Lower leg skin (tissue), 4 donors: Measurements from ENCODE around the gene TSPAN2. TPM values are rescaled to one million over a fixed set of nuclear protein-coding genes. Genes with fewer than 3 reads are reported as not detected.

Experiments used
- DNase-seq, 2 donors: peaks; one replicate each; pipeline ENCODE4 v3.0.0-alpha.2; 2019; ENCODE audit warnings: low spot score in 2 of 2
- H3K4me3 ChIP-seq: fragments of 200-600 bp; sonication (generic); 2 replicates; pipeline ENCODE4 v1.5.1; 2017; ENCODE audit warnings: mild to moderate bottlenecking, low read depth; ENCODE audit not compliant: poor library complexity, severe bottlenecking
- CTCF ChIP-seq, 3 donors: fragments of 450-650 bp; IDR thresholded peaks; one replicate each; pipeline ENCODE4 v1.5.1; 2016; ENCODE audit warnings: antibody characterized with exemption in 3 of 3, mild to moderate bottlenecking in 3 of 3, moderate library complexity in 2 of 3
- POLR2A ChIP-seq, 2 donors: fragments of 450-650 bp; IDR thresholded peaks; one replicate each; pipeline ENCODE4 v1.6.1; 2016 to 2017; ENCODE audit warnings: antibody characterized with exemption in 2 of 2, mild to moderate bottlenecking in 1 of 2, moderate library complexity in 1 of 2
- WGBS, 2 donors: methylation state at CpG; one replicate each; pipeline ENCODE4 v1.1.5; 2018; 5-methylcytosine and 5-hydroxymethylcytosine counted together
- intact Hi-C: fragments of 100-400 bp; cut with DNase I; formaldehyde crosslinking; loops from one replicate; pipeline ENCODE4 v1.15.0; 2023; ENCODE audit warnings: low total_unique reads
- total RNA-seq, 4 donors: library from RNA; depleted of rRNA; stranded (reverse); fragments of >200 nt; gene quantifications; one replicate each; pipeline ENCODE4 v1.1.0, GENCODE V29; 2016

TSPAN2 gene
- total RNA-seq, 4 donors from 2014 or later = 0.46 to 4.5 (median 2.2) TPM

GRCh38 chr1:115057661-115058254 is 31.5 kb downstream of the TSPAN2 start:
- no peak for TF ChIP-seq POLR2A (IDR thresholded peaks at IDR 0.05)
- TF ChIP-seq CTCF (IDR thresholded peaks at IDR 0.05) = no peak
- no peak for DNase-seq
- 55 to 59% methylated on average over 6 of the region's 6 CpGs for WGBS, 2 donors
- intact Hi-C loops = no loop called here
- H3K4me3 ChIP-seq = no peak overlapping the region

GRCh38 chr1:115056395-115056798 is 32.9 kb downstream of the TSPAN2 start:
- WGBS, 2 donors = 51 to 68% methylated on average over 9 of the region's 9 CpGs
- no peak overlapping the region for H3K4me3 ChIP-seq
- DNase-seq = no peak
- TF ChIP-seq POLR2A (IDR thresholded peaks at IDR 0.05) (no peak), CTCF (IDR thresholded peaks at IDR 0.05) (no peak)
- intact Hi-C loops = no loop called here

GRCh38 chr1:115052454-115053083 is 36.7 kb downstream of the TSPAN2 start:
- 43 to 45% methylated on average over 9 of the region's 9 CpGs for WGBS, 2 donors
- intact Hi-C loops = no loop called here
- DNase-seq = peak in 1 of 2 donors; percentile 56
- TF ChIP-seq POLR2A (IDR thresholded peaks at IDR 0.05) (no peak), CTCF (IDR thresholded peaks at IDR 0.05) (peak in 1 of 3 donors; percentile 61)
- no peak overlapping the region for H3K4me3 ChIP-seq

GRCh38 chr1:115051850-115052249 is 37.5 kb downstream of the TSPAN2 start:
- H3K4me3 ChIP-seq = no peak overlapping the region
- 51 to 76% methylated on average over 5 of the region's 5 CpGs for WGBS, 2 donors
- no peak for TF ChIP-seq POLR2A (IDR thresholded peaks at IDR 0.05)
- no peak for TF ChIP-seq CTCF (IDR thresholded peaks at IDR 0.05)
- intact Hi-C loops = no loop called here
- DNase-seq = no peak

GRCh38 chr1:115046751-115047150 is 42.6 kb downstream of the TSPAN2 start:
- intact Hi-C loops = loop anchor here (10.0 kb wide), 1 partner anchor 62 kb away; no protein-coding TSS in a partner anchor
- no peak for DNase-seq
- H3K4me3 ChIP-seq = no peak overlapping the region
- no peak for TF ChIP-seq POLR2A (IDR thresholded peaks at IDR 0.05)
- TF ChIP-seq CTCF (IDR thresholded peaks at IDR 0.05) = no peak
